ENCODE results near the gene MYEF2.

MYEF2 gene

GRCh38 chr15:48126667-48127355 is 51.3 kb downstream of the MYEF2 start:
- no peaks in the 10 kb centered on the region for H3K79me2 ChIP-seq (ENCODE audit: low read length)

GRCh38 chr15:48121849-48122248 is 56.2 kb downstream of the MYEF2 start:
- Histone ChIP-seq H3K36me3 (replicated peaks; ENCODE audit: low read depth, low read length) (no peaks in the 10 kb centered on the region), H3K27ac (ENCODE audit: low read length) (no peak overlapping the region), H3K79me2 (ENCODE audit: low read length) (no peaks in the 10 kb centered on the region), H3K27me3 (ENCODE audit: low read depth, low read length) (no peaks in the 10 kb centered on the region; the same call in 1 of the 2 replicates), H2AFZ (ENCODE audit: low read depth, low read length) (no peak overlapping the region), H3K4me1 (ENCODE audit: low read length) (no peaks in the 10 kb centered on the region), H3K4me3 (ENCODE audit: low read length) (no peak overlapping the region), H3K4me2 (ENCODE audit: low read length) (no peak overlapping the region), H3K9me3 (ENCODE audit: insufficient read depth, low read length) (no peaks in the 10 kb centered on the region), H4K20me1 (ENCODE audit: insufficient read depth, low read length) (no peaks in the 10 kb centered on the region), H3K9ac (ENCODE audit: low read length) (no peak overlapping the region)
- TF ChIP-seq EZH2phosphoT487 (IDR thresholded peaks at IDR 0.05; ENCODE audit: low read depth) (no peak), CTCF (IDR thresholded peaks at IDR 0.05; ENCODE audit: low read depth, low read length) (no peak)

More at GRCh38 chr15:48126667-48127355, 51.3 kb downstream of the MYEF2 start:
- no peak overlapping the region for H3K27ac ChIP-seq (ENCODE audit: low read length)
- no peak for TF ChIP-seq EZH2phosphoT487 (IDR thresholded peaks at IDR 0.05; ENCODE audit: low read depth)
- no peak for TF ChIP-seq CTCF (IDR thresholded peaks at IDR 0.05; ENCODE audit: low read depth, low read length)
- H3K4me2 ChIP-seq (ENCODE audit: low read length), result no peak overlapping the region
- H3K9me3 ChIP-seq (ENCODE audit: insufficient read depth, low read length), result no peaks in the 10 kb centered on the region
- no peak overlapping the region for H2AFZ ChIP-seq (ENCODE audit: low read depth, low read length)
- H4K20me1 ChIP-seq (ENCODE audit: insufficient read depth, low read length), result no peaks in the 10 kb centered on the region
- no peak overlapping the region for H3K4me3 ChIP-seq (ENCODE audit: low read length)
- no peaks in the 10 kb centered on the region; the same call in 1 of the 2 replicates for H3K27me3 ChIP-seq (ENCODE audit: low read depth, low read length)
- peaks cover 9% of the 10 kb centered on the region for H3K4me1 ChIP-seq (ENCODE audit: low read length)
- H3K36me3 ChIP-seq (replicated peaks; ENCODE audit: low read depth, low read length), result peaks cover 3% of the 10 kb centered on the region
- H3K9ac ChIP-seq (ENCODE audit: low read length), result no peak overlapping the region

- Histone ChIP-seq H3K4me1 (ENCODE audit: low read length) (no peaks in the 10 kb centered on the region), H3K36me3 (replicated peaks; ENCODE audit: low read depth, low read length) (no peaks in the 10 kb centered on the region), H3K9me3 (ENCODE audit: insufficient read depth, low read length) (no peaks in the 10 kb centered on the region), H3K79me2 (ENCODE audit: low read length) (no peaks in the 10 kb centered on the region), H3K9ac (ENCODE audit: low read length) (no peak within 1 kb of the TSS), H2AFZ (ENCODE audit: low read depth, low read length) (no peak within 1 kb of the TSS), H3K4me2 (ENCODE audit: low read length) (no peak within 1 kb of the TSS), H3K4me3 (ENCODE audit: low read length) (no peak within 1 kb of the TSS), H4K20me1 (ENCODE audit: insufficient read depth, low read length) (no peaks in the 10 kb centered on the region), H3K27me3 (ENCODE audit: low read depth, low read length) (peaks cover 6% of the 10 kb centered on the region; the same call in 1 of the 2 replicates), H3K27ac (ENCODE audit: low read length) (no peak within 1 kb of the TSS)
- TF ChIP-seq CTCF (IDR thresholded peaks at IDR 0.05; ENCODE audit: low read depth, low read length), result no peak
- no peak for TF ChIP-seq EZH2phosphoT487 (IDR thresholded peaks at IDR 0.05; ENCODE audit: low read depth)
These were observed 57.4 kb downstream of the MYEF2 start, which contains the start of gene SLC24A5 for GRCh38 chr15:48120745-48121144. Gene SLC24A5 (plus strand): TSS chr15:48120990. CDS start chr15:48121045, 55 bp downstream.

- Histone ChIP-seq H3K27ac (ENCODE audit: low read length) (no peak overlapping the region), H3K36me3 (replicated peaks; ENCODE audit: low read depth, low read length) (no peaks in the 10 kb centered on the region), H3K4me2 (ENCODE audit: low read length) (no peak overlapping the region), H3K9ac (ENCODE audit: low read length) (no peak overlapping the region), H4K20me1 (ENCODE audit: insufficient read depth, low read length) (no peaks in the 10 kb centered on the region), H3K4me1 (ENCODE audit: low read length) (no peaks in the 10 kb centered on the region), H3K79me2 (ENCODE audit: low read length) (no peaks in the 10 kb centered on the region), H3K4me3 (ENCODE audit: low read length) (no peak overlapping the region), H3K9me3 (ENCODE audit: insufficient read depth, low read length) (no peaks in the 10 kb centered on the region), H2AFZ (ENCODE audit: low read depth, low read length) (no peak overlapping the region), H3K27me3 (ENCODE audit: low read depth, low read length) (peaks cover 6% of the 10 kb centered on the region; the same call in 1 of the 2 replicates)
- no peak for TF ChIP-seq EZH2phosphoT487 (IDR thresholded peaks at IDR 0.05; ENCODE audit: low read depth)
These were observed 58.8 kb downstream of the MYEF2 start for GRCh38 chr15:48119277-48119676.
